Right hindlimb (tissue), 1 donor: ENCODE measurements around the gene DNAH17.
"Not testable (repeated sequence)": the region's sequence is repeated elsewhere in the genome, so short reads cannot be mapped to it uniquely, and the experiment has no call there.

ENCODE experiments used
- DNase-seq: peaks from one replicate; pipeline ENCODE4 v3.0.0-alpha.2; 2018

The DNAH17 gene

GRCh38 chr17:78522031-78522809 is 55.0 kb downstream of the DNAH17 start:
- DNase-seq: no peak

GRCh38 chr17:78517421-78517820 is 59.8 kb downstream of the DNAH17 start:
- DNase-seq: no peak

- no peak for DNase-seq
Measured at GRCh38 chr17:78515480-78515879, 61.7 kb downstream of the DNAH17 start.

GRCh38 chr17:78514521-78514920 is 62.7 kb downstream of the DNAH17 start:
- DNase-seq: peak; percentile 6

GRCh38 chr17:78512976-78513375 is 64.2 kb downstream of the DNAH17 start:
- DNase-seq: peak; percentile 11

- no peak for DNase-seq
Measured at GRCh38 chr17:78510141-78511075, 66.8 kb downstream of the DNAH17 start.

GRCh38 chr17:78507526-78507925 is 69.7 kb downstream of the DNAH17 start:
- peak; percentile 9 for DNase-seq

GRCh38 chr17:78506454-78507309 is 70.5 kb downstream of the DNAH17 start:
- peak; percentile 13 for DNase-seq

GRCh38 chr17:78504156-78504925 is 72.9 kb downstream of the DNAH17 start:
- DNase-seq: no peak

- DNase-seq: not testable (repeated sequence)
Measured at GRCh38 chr17:78503388-78503787, 73.8 kb downstream of the DNAH17 start.

GRCh38 chr17:78502611-78503148 is 74.5 kb downstream of the DNAH17 start:
- DNase-seq: no peak

- DNase-seq: no peak
Measured at GRCh38 chr17:78501241-78502036, 75.8 kb downstream of the DNAH17 start.

- DNase-seq: no peak
Measured at GRCh38 chr17:78500806-78501205, 76.4 kb downstream of the DNAH17 start.

GRCh38 chr17:78499715-78500540 is 77.3 kb downstream of the DNAH17 start:
- no peak for DNase-seq

GRCh38 chr17:78498848-78499247 is 78.3 kb downstream of the DNAH17 start:
- DNase-seq: no peak

GRCh38 chr17:78497115-78497540 is 80.1 kb downstream of the DNAH17 start:
- DNase-seq: peak; percentile 82

- DNase-seq: no peak
Measured at GRCh38 chr17:78496311-78496710, 80.9 kb downstream of the DNAH17 start.

- peak; percentile 11 for DNase-seq
Measured at GRCh38 chr17:78495634-78496033, 81.6 kb downstream of the DNAH17 start.

GRCh38 chr17:78494696-78495330 is 82.4 kb downstream of the DNAH17 start:
- no peak for DNase-seq
